ENCODE measurements around the gene ZNF407. TPM values are rescaled to one million over a fixed set of nuclear protein-coding genes. Genes with fewer than 3 reads are reported as not detected.

ZNF407 gene
- total and polyA plus RNA-seq, 4 donors: 1.9 to 16.5 (median 6.6) TPM

GRCh38 chr18:74558096-74558495, 39.6 kb upstream of the ZNF407 start:
- 86% methylated on average over 4 of the region's 4 CpGs for WGBS

More at GRCh38 chr18:74558096-74558495, 39.6 kb upstream of the ZNF407 start:
- no peak overlapping the region for H3K4me3 ChIP-seq (ENCODE audit: low read depth in 1 of 3, low read length in 3 of 3)
- no peaks in the 10 kb centered on the region for H3K9me3 ChIP-seq (ENCODE audit: control insufficient read depth in 4 of 4, low read length in 3 of 4)
- H3K4me1 ChIP-seq (ENCODE audit: control insufficient read depth in 4 of 4, insufficient read depth in 4 of 4, low read length in 3 of 4): no peaks in the 10 kb centered on the region
- DNase-seq (ENCODE audit: low spot score): no peak
- no peak overlapping the region for H3K9ac ChIP-seq (ENCODE audit: low read depth in 1 of 2, low read length in 2 of 2)
- H3K27ac ChIP-seq (ENCODE audit: low read depth in 1 of 2, low read length in 2 of 2): no peak overlapping the region
- H3K27me3 ChIP-seq (ENCODE audit: control insufficient read depth in 4 of 4, insufficient read depth in 4 of 4, low read length in 3 of 4): no peaks in the 10 kb centered on the region
- TF ChIP-seq CTCF (IDR thresholded peaks at IDR 0.05; ENCODE audit: low read depth, low read length, missing input control): no peak
- no peak for TF ChIP-seq SP1 (IDR thresholded peaks at IDR 0.05)
- TF ChIP-seq HNF4A (conservative IDR thresholded peaks at IDR 0.05): no peak
- TF ChIP-seq, protein P1, sequence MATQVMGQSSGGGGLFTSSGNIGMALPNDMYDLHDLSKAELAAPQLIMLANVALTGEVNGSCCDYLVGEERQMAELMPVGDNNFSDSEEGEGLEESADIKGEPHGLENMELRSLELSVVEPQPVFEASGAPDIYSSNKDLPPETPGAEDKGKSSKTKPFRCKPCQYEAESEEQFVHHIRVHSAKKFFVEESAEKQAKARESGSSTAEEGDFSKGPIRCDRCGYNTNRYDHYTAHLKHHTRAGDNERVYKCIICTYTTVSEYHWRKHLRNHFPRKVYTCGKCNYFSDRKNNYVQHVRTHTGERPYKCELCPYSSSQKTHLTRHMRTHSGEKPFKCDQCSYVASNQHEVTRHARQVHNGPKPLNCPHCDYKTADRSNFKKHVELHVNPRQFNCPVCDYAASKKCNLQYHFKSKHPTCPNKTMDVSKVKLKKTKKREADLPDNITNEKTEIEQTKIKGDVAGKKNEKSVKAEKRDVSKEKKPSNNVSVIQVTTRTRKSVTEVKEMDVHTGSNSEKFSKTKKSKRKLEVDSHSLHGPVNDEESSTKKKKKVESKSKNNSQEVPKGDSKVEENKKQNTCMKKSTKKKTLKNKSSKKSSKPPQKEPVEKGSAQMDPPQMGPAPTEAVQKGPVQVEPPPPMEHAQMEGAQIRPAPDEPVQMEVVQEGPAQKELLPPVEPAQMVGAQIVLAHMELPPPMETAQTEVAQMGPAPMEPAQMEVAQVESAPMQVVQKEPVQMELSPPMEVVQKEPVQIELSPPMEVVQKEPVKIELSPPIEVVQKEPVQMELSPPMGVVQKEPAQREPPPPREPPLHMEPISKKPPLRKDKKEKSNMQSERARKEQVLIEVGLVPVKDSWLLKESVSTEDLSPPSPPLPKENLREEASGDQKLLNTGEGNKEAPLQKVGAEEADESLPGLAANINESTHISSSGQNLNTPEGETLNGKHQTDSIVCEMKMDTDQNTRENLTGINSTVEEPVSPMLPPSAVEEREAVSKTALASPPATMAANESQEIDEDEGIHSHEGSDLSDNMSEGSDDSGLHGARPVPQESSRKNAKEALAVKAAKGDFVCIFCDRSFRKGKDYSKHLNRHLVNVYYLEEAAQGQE (IDR thresholded peaks at IDR 0.05): no peak
- no peak for TF ChIP-seq FOXA1 (IDR thresholded peaks at IDR 0.05)
- TF ChIP-seq FOXA2 (IDR thresholded peaks at IDR 0.05): no peak
- no peak for TF ChIP-seq MAX (IDR thresholded peaks at IDR 0.05)
- no peak for TF ChIP-seq RAD21 (IDR thresholded peaks at IDR 0.05)
- TF ChIP-seq TAF1 (conservative IDR thresholded peaks at IDR 0.05): no peak
- TF ChIP-seq GABPA (IDR thresholded peaks at IDR 0.05 in 1 of 2, conservative IDR thresholded peaks at IDR 0.05 in 1 of 2): no peak
- TF ChIP-seq HNF4G (IDR thresholded peaks at IDR 0.05): no peak
- TF ChIP-seq YY1 (IDR thresholded peaks at IDR 0.05): no peak
- no peak for TF ChIP-seq JUND (IDR thresholded peaks at IDR 0.05)
- no peak for TF ChIP-seq EGR1 (IDR thresholded peaks at IDR 0.05; ENCODE audit: low read depth in 2 of 2)
- TF ChIP-seq NR2F2 (IDR thresholded peaks at IDR 0.05): no peak
- no peak for TF ChIP-seq RXRA (IDR thresholded peaks at IDR 0.05)
- TF ChIP-seq, protein P2, sequence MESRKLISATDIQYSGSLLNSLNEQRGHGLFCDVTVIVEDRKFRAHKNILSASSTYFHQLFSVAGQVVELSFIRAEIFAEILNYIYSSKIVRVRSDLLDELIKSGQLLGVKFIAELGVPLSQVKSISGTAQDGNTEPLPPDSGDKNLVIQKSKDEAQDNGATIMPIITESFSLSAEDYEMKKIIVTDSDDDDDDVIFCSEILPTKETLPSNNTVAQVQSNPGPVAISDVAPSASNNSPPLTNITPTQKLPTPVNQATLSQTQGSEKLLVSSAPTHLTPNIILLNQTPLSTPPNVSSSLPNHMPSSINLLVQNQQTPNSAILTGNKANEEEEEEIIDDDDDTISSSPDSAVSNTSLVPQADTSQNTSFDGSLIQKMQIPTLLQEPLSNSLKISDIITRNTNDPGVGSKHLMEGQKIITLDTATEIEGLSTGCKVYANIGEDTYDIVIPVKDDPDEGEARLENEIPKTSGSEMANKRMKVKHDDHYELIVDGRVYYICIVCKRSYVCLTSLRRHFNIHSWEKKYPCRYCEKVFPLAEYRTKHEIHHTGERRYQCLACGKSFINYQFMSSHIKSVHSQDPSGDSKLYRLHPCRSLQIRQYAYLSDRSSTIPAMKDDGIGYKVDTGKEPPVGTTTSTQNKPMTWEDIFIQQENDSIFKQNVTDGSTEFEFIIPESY (IDR thresholded peaks at IDR 0.05): no peak
- no peak for TF ChIP-seq ATF3 (IDR thresholded peaks at IDR 0.05)
- H3K36me3 ChIP-seq (ENCODE audit: control insufficient read depth in 4 of 4, insufficient read depth in 3 of 4, low read depth in 1 of 4, low read length in 3 of 4): peaks cover 2 to 12% (median 4%) of the 10 kb centered on the region in 4 donors
